ENCODE results near the gene NMBR. TPM values are rescaled to one million over a fixed set of nuclear protein-coding genes. Genes with fewer than 3 reads are reported as not detected.

NMBR gene
- total RNA-seq, 2 donors from 2014 or later = 0.33 TPM; not detected in 1

- Mint-ChIP-seq H3K27me3 (ENCODE audit: insufficient read depth) (peaks cover 18% of the 10 kb centered on the region), H3K4me3 (peak overlapping the region; percentile 53), H3K9me3 (no peaks in the 10 kb centered on the region), H3K4me1 (peaks cover 5% of the 10 kb centered on the region), H3K27ac (no peak overlapping the region), H3K36me3 (ENCODE audit: low read depth) (no peaks in the 10 kb centered on the region)
- no peak overlapping the region for H3K27ac ChIP-seq (ENCODE audit: low read depth, low read length)
- H3K9me3 ChIP-seq (ENCODE audit: control insufficient read depth, low read length) = no peaks in the 10 kb centered on the region
- peaks cover 20% of the 10 kb centered on the region for H3K27me3 ChIP-seq (ENCODE audit: control insufficient read depth, insufficient read depth, low read length, poor library complexity, severe bottlenecking)
- 28 to 45% methylated on average over 27 to 48 of the region's 49 CpGs for WGBS, 2 experiments (ENCODE audit: insufficient coverage in 1 of 2, insufficient read length in 1 of 2)
- peak; percentile 39 for TF ChIP-seq CTCF (conservative IDR thresholded peaks at IDR 0.05)
- no peaks in the 10 kb centered on the region for H3K36me3 ChIP-seq (ENCODE audit: control insufficient read depth, insufficient read depth, low read length)
- no peaks in the 10 kb centered on the region for H3K4me1 ChIP-seq (ENCODE audit: control insufficient read depth, insufficient read depth, low read length)
- no peak overlapping the region for H3K9ac ChIP-seq (ENCODE audit: extremely low read depth, low read length, poor library complexity, severe bottlenecking)
- peak overlapping the region; percentile 69 for H3K4me3 ChIP-seq (ENCODE audit: low read length)
- peak; percentile 61 for DNase-seq
Observed at GRCh38 chr6:142087950-142088857, 58.7 kb downstream of the NMBR start.

- no peaks in the 10 kb centered on the region for H3K9me3 ChIP-seq (ENCODE audit: control insufficient read depth, low read length)
- H3K27ac Mint-ChIP-seq = no peak overlapping the region
- no peaks in the 10 kb centered on the region for H3K9me3 Mint-ChIP-seq
- no peaks in the 10 kb centered on the region for H3K36me3 ChIP-seq (ENCODE audit: control insufficient read depth, insufficient read depth, low read length)
- H3K9ac ChIP-seq (ENCODE audit: extremely low read depth, low read length, poor library complexity, severe bottlenecking) = no peak overlapping the region
- TF ChIP-seq CTCF (conservative IDR thresholded peaks at IDR 0.05) = no peak
- H3K4me1 ChIP-seq (ENCODE audit: control insufficient read depth, insufficient read depth, low read length) = no peaks in the 10 kb centered on the region
- no peaks in the 10 kb centered on the region for H3K36me3 Mint-ChIP-seq (ENCODE audit: low read depth)
- no peak overlapping the region for H3K4me3 ChIP-seq (ENCODE audit: low read length)
- no peaks in the 10 kb centered on the region for H3K4me1 Mint-ChIP-seq
- no peak overlapping the region for H3K4me3 Mint-ChIP-seq
- no peak overlapping the region for H3K27ac ChIP-seq (ENCODE audit: low read depth, low read length)
- H3K27me3 ChIP-seq (ENCODE audit: control insufficient read depth, insufficient read depth, low read length, poor library complexity, severe bottlenecking) = no peaks in the 10 kb centered on the region
- no peak for DNase-seq
- no peaks in the 10 kb centered on the region for H3K27me3 Mint-ChIP-seq (ENCODE audit: insufficient read depth)
Observed at GRCh38 chr6:142079130-142079529, 67.8 kb downstream of the NMBR start.

- Histone ChIP-seq H3K4me1 (ENCODE audit: control insufficient read depth, insufficient read depth, low read length) (no peaks in the 10 kb centered on the region), H3K4me3 (ENCODE audit: low read length) (no peak overlapping the region), H3K36me3 (ENCODE audit: control insufficient read depth, insufficient read depth, low read length) (no peaks in the 10 kb centered on the region), H3K27ac (ENCODE audit: low read depth, low read length) (no peak overlapping the region), H3K9me3 (ENCODE audit: control insufficient read depth, low read length) (no peaks in the 10 kb centered on the region), H3K27me3 (ENCODE audit: control insufficient read depth, insufficient read depth, low read length, poor library complexity, severe bottlenecking) (no peaks in the 10 kb centered on the region), H3K9ac (ENCODE audit: extremely low read depth, low read length, poor library complexity, severe bottlenecking) (no peak overlapping the region)
- 95 to 96% methylated on average over 5 to 7 of the region's 7 CpGs for WGBS, 2 experiments (ENCODE audit: insufficient coverage in 1 of 2, insufficient read length in 1 of 2)
- Mint-ChIP-seq H3K27me3 (ENCODE audit: insufficient read depth) (no peaks in the 10 kb centered on the region), H3K9me3 (peaks cover 14% of the 10 kb centered on the region), H3K27ac (no peak overlapping the region), H3K4me3 (no peak overlapping the region), H3K36me3 (ENCODE audit: low read depth) (no peaks in the 10 kb centered on the region), H3K4me1 (no peaks in the 10 kb centered on the region)
- TF ChIP-seq CTCF (conservative IDR thresholded peaks at IDR 0.05) = no peak
- peak; percentile 39 for DNase-seq
Observed at GRCh38 chr6:142075516-142076101, 71.3 kb downstream of the NMBR start.
